NB4 (cell line): ENCODE measurements around the gene ADARB2.

Experiments used
- CTCF ChIP-seq: IDR thresholded peaks from one replicate; pipeline ENCODE4 v1.5.1; 2012; ENCODE audit warnings: low read depth, low read length
- MYC ChIP-seq: IDR thresholded peaks from 2 replicates; pipeline ENCODE4 v1.6.1; 2011; ENCODE audit warnings: low read depth, low read length
- POLR2A ChIP-seq: IDR thresholded peaks from 2 replicates; pipeline ENCODE4 v1.6.1; 2011; ENCODE audit warnings: mild to moderate bottlenecking; ENCODE audit not compliant: insufficient read length; ENCODE audit errors: extremely low read depth
- TF ChIP-seq, protein P1 (sequence below): IDR thresholded peaks from 2 replicates; pipeline ENCODE4 v1.6.1; 2011; ENCODE audit warnings: low read depth, low read length

DNA sequence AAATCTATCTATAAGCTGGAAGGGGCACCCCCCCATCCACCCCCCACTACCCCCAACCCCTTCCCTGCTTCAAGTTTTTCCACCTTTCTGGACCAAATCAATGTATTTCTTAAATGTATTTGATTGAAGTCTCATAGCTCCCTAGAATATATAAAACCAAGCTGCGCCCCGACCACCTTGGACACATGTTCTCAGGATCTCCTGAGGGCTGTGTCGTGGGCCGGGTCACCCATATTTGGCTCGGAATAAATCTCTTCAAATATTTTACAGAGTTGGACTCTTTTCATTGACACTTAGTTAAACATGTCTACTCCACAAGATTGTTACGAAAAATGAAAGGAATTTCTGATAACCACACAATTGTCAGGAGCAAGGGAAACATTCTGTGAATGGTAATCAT is 215.6 kb downstream of the ADARB2 start:
- TF ChIP-seq CTCF (no peak), POLR2A (no peak), MYC (no peak)
- TF ChIP-seq, protein P1, sequence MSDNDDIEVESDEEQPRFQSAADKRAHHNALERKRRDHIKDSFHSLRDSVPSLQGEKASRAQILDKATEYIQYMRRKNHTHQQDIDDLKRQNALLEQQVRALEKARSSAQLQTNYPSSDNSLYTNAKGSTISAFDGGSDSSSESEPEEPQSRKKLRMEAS, result no peak
